22Rv1 (cell line): ENCODE results near the gene RBBP4.

Source experiments
- CTCF ChIP-seq: fragments of 450-650 bp; IDR thresholded peaks from 2 replicates; pipeline ENCODE4 v1.5.1; 2017; ENCODE audit warnings: mild to moderate bottlenecking
- ZFX ChIP-seq: fragments of 450-650 bp; IDR thresholded peaks from 2 replicates; pipeline ENCODE4 v1.6.1; 2017; ENCODE audit warnings: antibody characterized with exemption, borderline replicate concordance

- TF ChIP-seq CTCF: no peak
- no peak for TF ChIP-seq ZFX
Measured at GRCh38 chr1:32696041-32696440, 45.0 kb downstream of the RBBP4 start.
